ENCODE results near the gene RIPOR3. TPM values are rescaled to one million over a fixed set of nuclear protein-coding genes. Genes with fewer than 3 reads are reported as not detected.

The RIPOR3 gene
- polyA plus RNA-seq, 1 donor from 2014 or later = not detected

DNA sequence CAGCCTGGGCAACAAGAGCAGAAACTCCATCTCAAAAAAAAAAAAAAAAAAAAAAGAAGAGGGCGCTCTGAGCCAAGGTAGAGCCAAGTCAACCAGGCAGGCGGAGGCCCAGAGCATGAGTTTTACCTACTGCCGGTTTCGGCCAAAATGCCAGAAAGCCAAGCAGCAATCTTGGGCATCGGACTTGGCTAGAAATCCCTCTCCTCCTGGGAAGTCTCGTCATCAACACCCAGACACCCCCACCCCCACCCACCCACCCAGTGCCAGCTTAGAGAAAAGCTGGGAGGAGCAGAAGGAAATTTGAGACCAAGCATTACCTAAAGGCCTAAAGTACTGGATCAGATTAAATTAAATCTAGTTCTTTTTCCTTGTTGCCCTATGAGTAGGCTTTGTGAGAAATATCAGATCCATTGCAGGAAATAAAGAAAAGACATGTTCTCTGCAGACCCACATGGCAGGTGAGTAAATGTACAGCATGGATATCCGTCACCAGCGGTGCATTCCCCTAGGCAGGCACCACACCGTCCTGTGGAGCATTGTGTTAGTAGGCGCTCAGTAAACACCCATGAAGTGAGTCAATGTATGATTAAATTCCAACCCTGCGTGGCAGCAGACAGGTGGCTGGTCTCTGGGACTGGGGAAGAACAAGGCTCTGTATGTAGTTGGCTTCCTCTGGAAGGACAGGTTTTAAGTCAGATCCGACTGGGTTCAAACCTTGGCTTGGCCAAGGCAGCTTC, 21.0 kb downstream of the RIPOR3 start:
- TF ChIP-seq EZH2 (IDR thresholded peaks at IDR 0.05; ENCODE audit: borderline replicate concordance, insufficient read depth, low read length, poor library complexity, severe bottlenecking) (no peak), EP300 (conservative IDR thresholded peaks at IDR 0.05; ENCODE audit: poor library complexity, severe bottlenecking) (no peak), MXI1 (conservative IDR thresholded peaks at IDR 0.05; ENCODE audit: poor library complexity, severe bottlenecking) (no peak), RAD21 (conservative IDR thresholded peaks at IDR 0.05) (no peak), POLR2AphosphoS5 (IDR thresholded peaks at IDR 0.05) (no peak), SMC3 (conservative IDR thresholded peaks at IDR 0.05; ENCODE audit: poor library complexity) (no peak), TAF1 (IDR thresholded peaks at IDR 0.05; ENCODE audit: low read depth) (no peak)
- TF ChIP-seq, protein P1, sequence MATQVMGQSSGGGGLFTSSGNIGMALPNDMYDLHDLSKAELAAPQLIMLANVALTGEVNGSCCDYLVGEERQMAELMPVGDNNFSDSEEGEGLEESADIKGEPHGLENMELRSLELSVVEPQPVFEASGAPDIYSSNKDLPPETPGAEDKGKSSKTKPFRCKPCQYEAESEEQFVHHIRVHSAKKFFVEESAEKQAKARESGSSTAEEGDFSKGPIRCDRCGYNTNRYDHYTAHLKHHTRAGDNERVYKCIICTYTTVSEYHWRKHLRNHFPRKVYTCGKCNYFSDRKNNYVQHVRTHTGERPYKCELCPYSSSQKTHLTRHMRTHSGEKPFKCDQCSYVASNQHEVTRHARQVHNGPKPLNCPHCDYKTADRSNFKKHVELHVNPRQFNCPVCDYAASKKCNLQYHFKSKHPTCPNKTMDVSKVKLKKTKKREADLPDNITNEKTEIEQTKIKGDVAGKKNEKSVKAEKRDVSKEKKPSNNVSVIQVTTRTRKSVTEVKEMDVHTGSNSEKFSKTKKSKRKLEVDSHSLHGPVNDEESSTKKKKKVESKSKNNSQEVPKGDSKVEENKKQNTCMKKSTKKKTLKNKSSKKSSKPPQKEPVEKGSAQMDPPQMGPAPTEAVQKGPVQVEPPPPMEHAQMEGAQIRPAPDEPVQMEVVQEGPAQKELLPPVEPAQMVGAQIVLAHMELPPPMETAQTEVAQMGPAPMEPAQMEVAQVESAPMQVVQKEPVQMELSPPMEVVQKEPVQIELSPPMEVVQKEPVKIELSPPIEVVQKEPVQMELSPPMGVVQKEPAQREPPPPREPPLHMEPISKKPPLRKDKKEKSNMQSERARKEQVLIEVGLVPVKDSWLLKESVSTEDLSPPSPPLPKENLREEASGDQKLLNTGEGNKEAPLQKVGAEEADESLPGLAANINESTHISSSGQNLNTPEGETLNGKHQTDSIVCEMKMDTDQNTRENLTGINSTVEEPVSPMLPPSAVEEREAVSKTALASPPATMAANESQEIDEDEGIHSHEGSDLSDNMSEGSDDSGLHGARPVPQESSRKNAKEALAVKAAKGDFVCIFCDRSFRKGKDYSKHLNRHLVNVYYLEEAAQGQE (IDR thresholded peaks at IDR 0.05; ENCODE audit: borderline replicate concordance) = no peak
- TF ChIP-seq, protein P2, sequence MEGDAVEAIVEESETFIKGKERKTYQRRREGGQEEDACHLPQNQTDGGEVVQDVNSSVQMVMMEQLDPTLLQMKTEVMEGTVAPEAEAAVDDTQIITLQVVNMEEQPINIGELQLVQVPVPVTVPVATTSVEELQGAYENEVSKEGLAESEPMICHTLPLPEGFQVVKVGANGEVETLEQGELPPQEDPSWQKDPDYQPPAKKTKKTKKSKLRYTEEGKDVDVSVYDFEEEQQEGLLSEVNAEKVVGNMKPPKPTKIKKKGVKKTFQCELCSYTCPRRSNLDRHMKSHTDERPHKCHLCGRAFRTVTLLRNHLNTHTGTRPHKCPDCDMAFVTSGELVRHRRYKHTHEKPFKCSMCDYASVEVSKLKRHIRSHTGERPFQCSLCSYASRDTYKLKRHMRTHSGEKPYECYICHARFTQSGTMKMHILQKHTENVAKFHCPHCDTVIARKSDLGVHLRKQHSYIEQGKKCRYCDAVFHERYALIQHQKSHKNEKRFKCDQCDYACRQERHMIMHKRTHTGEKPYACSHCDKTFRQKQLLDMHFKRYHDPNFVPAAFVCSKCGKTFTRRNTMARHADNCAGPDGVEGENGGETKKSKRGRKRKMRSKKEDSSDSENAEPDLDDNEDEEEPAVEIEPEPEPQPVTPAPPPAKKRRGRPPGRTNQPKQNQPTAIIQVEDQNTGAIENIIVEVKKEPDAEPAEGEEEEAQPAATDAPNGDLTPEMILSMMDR (IDR thresholded peaks at IDR 0.05; ENCODE audit: poor library complexity, severe bottlenecking) = no peak
- H3K27me3 ChIP-seq (ENCODE audit: insufficient read depth, low read depth, low read length) = no peaks in the 10 kb centered on the region

GRCh38 chr20:50668798-50669197, 22.5 kb downstream of the RIPOR3 start:
- no peaks in the 10 kb centered on the region for H3F3A ChIP-seq (ENCODE audit: insufficient read depth, low read length, poor library complexity, severe bottlenecking)
- H3K4me2 ChIP-seq (ENCODE audit: low read length) = no peak overlapping the region
- H2AFZ ChIP-seq (ENCODE audit: low read depth, low read length) = no peak overlapping the region
- no peaks in the 10 kb centered on the region for H3K79me2 ChIP-seq (replicated peaks; ENCODE audit: insufficient read depth, low read length)
- H3K9me3 ChIP-seq (ENCODE audit: low read length) = no peaks in the 10 kb centered on the region
- no peaks in the 10 kb centered on the region for H3K9me2 ChIP-seq (ENCODE audit: insufficient read depth, low read length)
- H3K27ac ChIP-seq (ENCODE audit: low read length) = no peak overlapping the region
- no peak overlapping the region for H3K9ac ChIP-seq (ENCODE audit: low read length)
- H3K4me3 ChIP-seq (ENCODE audit: low read length) = no peak overlapping the region
- no peaks in the 10 kb centered on the region for H3K36me3 ChIP-seq (ENCODE audit: insufficient read depth, low read length)
- H4K20me1 ChIP-seq (ENCODE audit: insufficient read depth) = no peaks in the 10 kb centered on the region
- no peaks in the 10 kb centered on the region for H3K27me3 ChIP-seq (ENCODE audit: insufficient read depth, low read depth, low read length)
- TF ChIP-seq POLR2AphosphoS5 (IDR thresholded peaks at IDR 0.05) (no peak), TAF1 (IDR thresholded peaks at IDR 0.05; ENCODE audit: low read depth) (no peak), EP300 (conservative IDR thresholded peaks at IDR 0.05; ENCODE audit: poor library complexity, severe bottlenecking) (no peak), SMC3 (conservative IDR thresholded peaks at IDR 0.05; ENCODE audit: poor library complexity) (no peak), MXI1 (conservative IDR thresholded peaks at IDR 0.05; ENCODE audit: poor library complexity, severe bottlenecking) (no peak), RAD21 (conservative IDR thresholded peaks at IDR 0.05) (no peak)
- TF ChIP-seq, protein P1 (IDR thresholded peaks at IDR 0.05; ENCODE audit: borderline replicate concordance) = no peak
- TF ChIP-seq, protein P2 (IDR thresholded peaks at IDR 0.05; ENCODE audit: poor library complexity, severe bottlenecking) = no peak

More for the DNA sequence above, 21.0 kb downstream of the RIPOR3 start:
- Histone ChIP-seq H4K20me1 (ENCODE audit: insufficient read depth) (no peaks in the 10 kb centered on the region), H3K9ac (ENCODE audit: low read length) (no peak overlapping the region), H2AFZ (ENCODE audit: low read depth, low read length) (no peak overlapping the region), H3K36me3 (ENCODE audit: insufficient read depth, low read length) (no peaks in the 10 kb centered on the region), H3K27ac (ENCODE audit: low read length) (no peak overlapping the region), H3K4me3 (ENCODE audit: low read length) (no peak overlapping the region), H3K79me2 (replicated peaks; ENCODE audit: insufficient read depth, low read length) (no peaks in the 10 kb centered on the region), H3F3A (ENCODE audit: insufficient read depth, low read length, poor library complexity, severe bottlenecking) (no peaks in the 10 kb centered on the region), H3K9me2 (ENCODE audit: insufficient read depth, low read length) (no peaks in the 10 kb centered on the region), H3K4me2 (ENCODE audit: low read length) (no peak overlapping the region), H3K9me3 (ENCODE audit: low read length) (no peaks in the 10 kb centered on the region)
